Pulmonary artery endothelial cell (primary cell): ENCODE results near the gene ZNF793. TPM values are rescaled to one million over a fixed set of nuclear protein-coding genes. Genes with fewer than 3 reads are reported as not detected.

Source experiments
- DNase-seq: peaks from one replicate; pipeline ENCODE4 v3.0.0-alpha.2; 2011; ENCODE audit warnings: low read depth, low spot score
- total RNA-seq: library from RNA; depleted of rRNA; stranded (reverse); fragments of >200 nt; gene quantifications from 2 replicates; pipeline ENCODE4 v1.2.3, GENCODE V29; 2014

ZNF793 gene
- total RNA-seq: 0.13 and 2.0 TPM in 2 replicates

GRCh38 chr19:37506387-37507166 lies at the start of gene ZNF793:
TSS of gene ZNF793 (plus strand) at chr19:37506939. CDS start at chr19:37523440, 16,501 bp downstream.
- peak; percentile 26 for DNase-seq

GRCh38 chr19:37466277-37466797 lies 40.4 kb upstream of the ZNF793 start:
- no peak for DNase-seq

GRCh38 chr19:37466798-37467607 lies 39.7 kb upstream of the ZNF793 start, which contains the start of gene ZNF569:
TSS of gene ZNF569 (minus strand) at chr19:37467444. CDS start at chr19:37444921, 22,523 bp downstream.
- peak; percentile 80 for DNase-seq

- no peak for DNase-seq
Observed at GRCh38 chr19:37467608-37468090, 39.1 kb upstream of the ZNF793 start.

GRCh38 chr19:37468961-37469777 lies 37.6 kb upstream of the ZNF793 start, which contains the start of gene ZNF570:
TSS of gene ZNF570 (plus strand) at chr19:37469356. CDS start at chr19:37470355, 999 bp downstream.
- DNase-seq: peak; percentile 37

- no peak for DNase-seq
Observed at GRCh38 chr19:37470216-37470615, 36.5 kb upstream of the ZNF793 start.

- no peak for DNase-seq
Observed at GRCh38 chr19:37472165-37472564, 34.6 kb upstream of the ZNF793 start.

- no peak for DNase-seq
Observed at GRCh38 chr19:37484406-37485168, 22.2 kb upstream of the ZNF793 start.

- no peak for DNase-seq
Observed at GRCh38 chr19:37492213-37492612, 14.5 kb upstream of the ZNF793 start.

GRCh38 chr19:37505958-37506386 lies 767 bp upstream of the ZNF793 start:
- no peak for DNase-seq

- no peak for DNase-seq
Observed at GRCh38 chr19:37507167-37507464, 377 bp downstream of the ZNF793 start.

GRCh38 chr19:37511186-37511585 lies 4.4 kb downstream of the ZNF793 start:
- no peak for DNase-seq

GRCh38 chr19:37511821-37512220 lies 5.1 kb downstream of the ZNF793 start:
- no peak for DNase-seq

- no peak for DNase-seq
Observed at GRCh38 chr19:37513397-37513796, 6.7 kb downstream of the ZNF793 start.

GRCh38 chr19:37519890-37520289 lies 13.2 kb downstream of the ZNF793 start:
- no peak for DNase-seq

GRCh38 chr19:37537391-37537947 lies 30.7 kb downstream of the ZNF793 start:
- no peak for DNase-seq

GRCh38 chr19:37551129-37551993 lies 44.6 kb downstream of the ZNF793 start:
- DNase-seq: no peak

- DNase-seq: no peak
Observed at GRCh38 chr19:37563518-37563917, 56.8 kb downstream of the ZNF793 start.
